Epithelial cell of proximal tubule (primary cell): ENCODE measurements around the gene LRBA. TPM values are rescaled to one million over a fixed set of nuclear protein-coding genes. Genes with fewer than 3 reads are reported as not detected.

Experiments used
- DNase-seq: peaks from one replicate; pipeline ENCODE4 v3.0.0-alpha.2; 2011; ENCODE audit warnings: low read depth
- H3K4me3 ChIP-seq: 2 replicates; pipeline ENCODE4 v1.5.1; 2011; ENCODE audit warnings: low read depth, mild to moderate bottlenecking, low read length
- CTCF ChIP-seq: conservative IDR thresholded peaks from 2 replicates; pipeline ENCODE4 v1.5.1; 2012; ENCODE audit warnings: low read depth, mild to moderate bottlenecking, low read length
- total RNA-seq: library from RNA; depleted of rRNA; stranded (reverse); fragments of >200 nt; gene quantifications from 2 replicates; pipeline ENCODE4 v1.2.3, GENCODE V29; 2015

Gene LRBA
- total RNA-seq, 1 donor from 2014 or later = 58.9 TPM

- no peak for DNase-seq
- H3K4me3 ChIP-seq = no peak overlapping the region
- no peak for TF ChIP-seq CTCF
Measured at GRCh38 chr4:150439451-150439933, 575.6 kb downstream of the LRBA start.

GRCh38 chr4:150436598-150437370 is 578.3 kb downstream of the LRBA start:
- H3K4me3 ChIP-seq = no peak overlapping the region
- DNase-seq = no peak
- no peak for TF ChIP-seq CTCF

- TF ChIP-seq CTCF = no peak
- H3K4me3 ChIP-seq = no peak overlapping the region
- DNase-seq = no peak
Measured at GRCh38 chr4:150431221-150431620, 583.9 kb downstream of the LRBA start.

- DNase-seq = no peak
- TF ChIP-seq CTCF = no peak
- no peak overlapping the region for H3K4me3 ChIP-seq
Measured at GRCh38 chr4:150425161-150425560, 589.9 kb downstream of the LRBA start.

- no peak for TF ChIP-seq CTCF
- no peak overlapping the region for H3K4me3 ChIP-seq
- DNase-seq = no peak
Measured at GRCh38 chr4:150423503-150423902, 591.6 kb downstream of the LRBA start.

GRCh38 chr4:150423074-150423473 is 592.0 kb downstream of the LRBA start:
- no peak for TF ChIP-seq CTCF

GRCh38 chr4:150421612-150422011 is 593.5 kb downstream of the LRBA start:
- H3K4me3 ChIP-seq = no peak overlapping the region
- no peak for DNase-seq
- TF ChIP-seq CTCF = no peak

More at GRCh38 chr4:150423074-150423473, 592.0 kb downstream of the LRBA start:
- H3K4me3 ChIP-seq = no peak overlapping the region
- DNase-seq = no peak
